Activated effector memory CD4-positive, alpha-beta T cell treated with Interleukin-2 at 50 U/mL for 16 hours (primary cell): ENCODE data around the gene MYO7B.

Experiments
- DNase-seq: peaks from one replicate; pipeline ENCODE4 v3.0.0-alpha.2; 2020

MYO7B gene

DNA sequence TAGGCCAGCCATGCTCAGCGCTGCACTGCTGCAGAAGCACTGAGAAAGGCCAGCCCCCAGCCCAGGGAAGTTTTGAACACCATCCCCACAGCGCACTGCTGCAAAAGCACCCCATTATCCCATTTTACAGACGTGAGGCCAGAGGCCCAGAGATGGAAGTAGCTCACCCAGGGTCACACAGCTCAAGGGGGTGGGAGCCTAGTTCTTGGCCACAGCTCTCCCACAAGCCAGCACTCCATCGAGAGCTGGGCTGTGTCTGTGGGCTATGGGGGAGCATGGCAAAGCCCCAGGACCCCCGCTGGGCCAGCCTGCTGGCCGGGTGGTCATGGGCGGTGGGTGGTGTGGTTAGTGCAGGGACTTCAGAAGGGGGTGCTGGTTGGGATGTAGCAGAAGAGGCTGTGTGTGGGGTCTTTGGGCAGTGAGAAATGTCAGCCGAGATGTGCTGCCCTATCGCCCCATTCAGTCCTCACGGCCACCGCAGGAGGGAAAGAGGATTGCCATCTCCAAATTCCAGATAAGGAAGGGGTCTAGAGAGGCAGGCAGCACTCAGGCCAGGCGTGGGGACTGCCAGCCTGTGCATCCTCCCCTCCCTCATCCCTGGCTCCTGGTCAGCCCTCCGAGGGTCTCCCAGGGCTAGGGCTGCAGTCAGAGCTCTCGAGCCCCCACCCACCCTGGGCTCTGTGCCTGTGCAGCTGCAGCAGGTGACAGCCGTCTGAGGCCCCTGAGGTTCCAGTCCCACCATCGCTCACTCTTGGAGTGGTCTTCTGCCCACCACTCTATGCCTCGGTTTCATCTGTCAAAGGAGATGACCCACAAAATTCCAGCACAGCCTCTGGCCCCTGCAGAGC is 93.5 kb downstream of the MYO7B start:
- DNase-seq, result no peak

GRCh38 chr2:127629637-127630036 is 94.2 kb downstream of the MYO7B start:
- DNase-seq, result no peak

DNA sequence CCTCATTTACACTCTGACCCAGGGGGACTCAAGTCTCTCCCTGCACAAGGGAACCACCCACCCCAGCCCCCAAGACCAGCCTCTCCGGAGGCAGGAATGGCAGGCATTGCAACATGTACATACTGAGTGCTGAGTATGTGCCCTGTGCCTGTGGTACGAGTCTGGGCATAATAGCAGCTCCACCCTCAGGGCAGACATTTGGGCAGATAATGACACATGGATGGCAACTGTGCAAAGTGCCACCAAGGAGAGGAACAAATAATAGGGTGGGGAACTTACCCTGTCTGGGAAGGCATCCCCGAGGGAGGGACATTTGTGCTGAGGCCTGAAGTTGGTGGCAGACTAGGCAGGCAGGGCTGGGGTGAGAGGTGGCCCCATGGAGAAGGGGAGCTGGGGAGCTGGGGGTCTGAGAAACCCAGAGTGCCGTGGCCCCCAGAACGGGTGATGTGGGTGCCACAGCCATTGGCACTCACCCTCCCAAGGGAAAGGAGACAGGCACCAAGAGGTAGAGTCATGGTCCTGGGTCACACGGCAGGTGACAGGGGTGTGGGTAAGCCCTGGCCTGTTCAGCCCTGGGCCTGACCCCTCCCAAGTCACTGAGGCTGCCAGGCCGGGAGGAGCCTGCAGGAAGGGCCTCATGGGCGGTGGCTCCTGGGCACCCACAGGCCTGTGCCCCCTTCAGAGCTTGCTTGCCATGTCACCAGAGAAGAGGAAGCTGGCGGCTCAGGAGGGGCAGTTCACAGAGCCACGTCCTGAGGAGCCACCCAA is 94.8 kb downstream of the MYO7B start:
- DNase-seq, result no peak

GRCh38 chr2:127630864-127631540 is 95.5 kb downstream of the MYO7B start:
- no peak for DNase-seq

DNA sequence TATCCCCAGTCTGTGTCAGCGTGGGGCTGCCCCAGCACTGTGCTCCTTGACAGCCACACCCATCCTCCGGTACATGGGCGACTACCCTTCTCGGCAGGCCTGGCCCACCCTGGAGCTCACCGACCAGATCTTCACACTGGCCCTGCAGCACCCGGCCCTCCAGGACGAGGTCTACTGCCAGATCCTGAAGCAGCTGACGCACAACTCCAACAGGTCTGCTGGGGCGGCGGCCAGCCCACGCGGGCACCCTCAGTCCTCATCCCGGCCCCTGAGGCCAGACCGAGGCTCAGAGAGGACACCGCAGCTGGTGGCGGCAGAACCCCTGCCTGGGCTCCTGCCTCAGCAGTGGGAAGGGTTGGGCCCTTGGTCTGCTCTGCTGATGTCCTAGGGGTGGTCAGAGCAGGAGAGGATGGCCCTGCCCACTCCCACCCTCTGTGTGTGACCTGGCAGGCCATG is 96.1 kb downstream of the MYO7B start:
- no peak for DNase-seq

DNA sequence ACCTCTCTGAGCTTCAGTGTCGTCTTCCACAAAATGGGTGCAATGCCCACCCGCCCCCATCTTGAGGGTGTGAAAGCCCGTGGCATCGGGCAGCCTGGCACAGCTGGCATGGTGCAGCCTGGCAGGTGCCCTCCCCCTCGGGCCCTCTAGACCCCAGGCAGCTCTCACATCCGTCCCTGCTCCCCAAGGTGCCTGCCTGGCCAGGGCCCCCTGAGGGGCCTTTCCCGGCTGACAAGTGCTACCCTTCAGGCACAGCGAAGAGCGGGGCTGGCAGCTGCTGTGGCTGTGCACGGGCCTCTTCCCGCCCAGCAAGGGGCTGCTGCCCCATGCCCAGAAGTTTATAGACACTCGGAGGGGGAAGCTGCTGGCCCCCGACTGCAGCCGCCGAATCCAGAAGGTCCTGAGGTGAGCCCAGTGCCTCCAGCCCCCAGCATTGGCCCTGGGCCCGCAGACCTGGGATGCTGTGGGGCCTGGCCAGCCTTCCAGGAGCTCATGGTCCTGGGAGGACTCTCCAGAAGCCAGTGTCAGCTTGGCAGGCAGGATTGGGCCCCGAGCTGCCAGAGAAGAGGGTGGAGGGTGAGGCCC is 96.6 kb downstream of the MYO7B start:
- DNase-seq, result no peak

DNA sequence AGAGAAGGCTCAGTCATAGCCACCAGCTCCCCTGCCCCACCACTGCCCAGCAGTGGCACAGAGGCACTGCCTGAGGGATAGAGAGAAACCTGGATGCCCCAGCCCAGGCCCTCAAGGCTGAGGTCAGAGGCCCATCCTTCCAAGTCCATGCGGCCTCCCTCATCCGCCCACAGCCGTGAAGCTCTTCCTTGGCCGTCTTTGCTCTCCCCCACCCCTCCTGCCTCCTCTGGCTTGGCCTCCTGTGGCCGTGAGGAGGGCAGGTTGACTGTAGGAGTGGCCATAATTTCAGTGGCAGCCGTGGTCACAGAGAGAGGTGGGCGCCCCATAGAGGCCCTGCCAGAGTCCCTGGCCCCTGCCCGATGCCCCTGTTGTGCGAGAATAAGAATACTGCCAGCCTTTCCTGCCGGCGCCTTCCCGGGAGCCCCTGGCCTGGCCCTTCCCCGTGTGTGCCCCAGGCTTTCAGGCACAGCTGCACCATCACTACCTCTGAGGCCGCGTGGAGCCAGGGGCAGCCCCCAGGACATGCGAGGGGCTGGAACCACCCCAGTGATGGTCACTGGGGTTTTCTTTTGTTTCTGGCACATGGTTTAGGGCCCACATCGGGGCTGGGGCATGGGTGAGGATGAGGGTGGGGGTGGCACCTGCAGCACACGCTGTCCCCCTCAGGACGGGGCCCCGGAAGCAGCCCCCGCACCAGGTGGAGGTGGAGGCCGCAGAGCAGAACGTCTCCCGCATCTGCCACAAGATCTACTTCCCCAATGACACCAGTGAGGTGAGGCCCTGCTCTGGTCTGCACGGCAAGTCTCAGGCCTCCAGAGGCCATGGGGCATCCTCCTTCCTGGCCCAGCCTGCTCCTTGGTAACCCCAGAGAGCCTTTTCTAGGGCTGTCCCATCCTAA is 97.4 kb downstream of the MYO7B start:
- DNase-seq, result no peak

DNA sequence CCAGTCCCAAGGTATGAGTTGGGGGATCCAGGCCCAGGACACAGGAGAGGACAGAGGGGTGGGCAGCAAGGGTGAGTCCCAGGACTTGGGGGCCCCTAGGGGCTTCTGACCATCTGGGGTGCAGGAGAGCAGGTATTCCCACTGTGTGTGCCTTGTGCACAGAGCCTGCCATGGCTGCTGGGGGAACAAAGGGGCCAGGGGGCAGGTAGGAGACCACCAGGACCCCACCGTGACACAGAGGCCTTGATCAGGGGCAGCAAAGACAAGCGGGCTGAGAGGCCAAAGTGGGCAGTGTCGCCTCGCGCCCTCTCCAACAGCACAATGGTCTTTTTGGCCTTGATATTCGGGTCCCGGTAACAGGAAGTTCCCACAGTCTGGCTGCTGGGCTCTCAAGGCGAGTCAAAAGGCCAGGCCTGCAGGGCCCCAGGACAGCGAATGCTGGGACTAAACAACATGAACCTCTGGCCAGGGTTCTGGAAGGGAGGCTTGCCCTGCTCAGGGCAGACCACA is 98.1 kb downstream of the MYO7B start:
- DNase-seq, result no peak

GRCh38 chr2:127634066-127634617 is 98.7 kb downstream of the MYO7B start:
- DNase-seq, result no peak

GRCh38 chr2:127634626-127635379 is 99.3 kb downstream of the MYO7B start:
- DNase-seq, result no peak

DNA sequence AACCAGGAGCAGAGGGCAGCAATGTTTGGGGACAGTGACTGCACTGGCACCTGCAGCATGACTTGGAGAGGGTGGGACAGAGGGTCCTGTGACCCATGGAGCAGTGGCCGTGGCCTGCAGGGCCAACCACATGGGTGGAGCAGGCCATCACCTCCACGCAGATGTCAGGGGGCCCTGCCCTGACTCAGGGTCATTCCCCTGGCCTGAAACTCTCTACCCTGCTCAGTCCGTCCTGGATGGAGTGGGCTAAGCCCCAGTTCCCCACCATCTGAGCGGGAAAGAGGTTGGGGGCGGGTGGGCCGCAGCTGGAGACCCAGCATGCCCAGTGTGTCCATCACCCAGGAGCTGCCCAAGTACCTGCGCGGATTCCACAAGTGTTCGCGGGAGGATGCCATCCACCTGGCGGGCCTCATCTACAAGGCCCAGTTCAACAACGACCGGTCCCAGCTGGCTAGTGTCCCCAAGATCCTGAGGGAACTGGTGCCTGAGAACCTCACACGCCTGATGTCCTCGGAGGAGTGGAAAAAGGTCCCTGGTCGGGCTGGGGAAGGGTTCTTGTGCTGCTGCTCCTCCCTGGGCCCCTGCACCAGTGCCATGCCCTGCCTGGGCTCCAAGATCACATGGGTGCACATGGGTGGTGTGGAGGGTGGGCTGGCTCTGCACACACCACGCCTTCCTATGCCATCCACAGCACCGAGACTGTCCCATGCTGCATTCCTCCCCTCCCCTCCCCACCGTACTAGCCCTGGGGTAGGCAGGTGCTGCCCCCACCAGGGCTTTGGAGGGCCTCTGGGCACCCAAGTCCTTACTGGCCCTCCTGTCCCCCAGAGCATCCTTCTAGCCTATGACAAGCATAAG is 100.1 kb downstream of the MYO7B start:
- no peak for DNase-seq

- DNase-seq, result no peak
Measured at GRCh38 chr2:127636248-127637235, 101.1 kb downstream of the MYO7B start.

- no peak for DNase-seq
Measured at GRCh38 chr2:127637236-127637630, 101.8 kb downstream of the MYO7B start.

DNA sequence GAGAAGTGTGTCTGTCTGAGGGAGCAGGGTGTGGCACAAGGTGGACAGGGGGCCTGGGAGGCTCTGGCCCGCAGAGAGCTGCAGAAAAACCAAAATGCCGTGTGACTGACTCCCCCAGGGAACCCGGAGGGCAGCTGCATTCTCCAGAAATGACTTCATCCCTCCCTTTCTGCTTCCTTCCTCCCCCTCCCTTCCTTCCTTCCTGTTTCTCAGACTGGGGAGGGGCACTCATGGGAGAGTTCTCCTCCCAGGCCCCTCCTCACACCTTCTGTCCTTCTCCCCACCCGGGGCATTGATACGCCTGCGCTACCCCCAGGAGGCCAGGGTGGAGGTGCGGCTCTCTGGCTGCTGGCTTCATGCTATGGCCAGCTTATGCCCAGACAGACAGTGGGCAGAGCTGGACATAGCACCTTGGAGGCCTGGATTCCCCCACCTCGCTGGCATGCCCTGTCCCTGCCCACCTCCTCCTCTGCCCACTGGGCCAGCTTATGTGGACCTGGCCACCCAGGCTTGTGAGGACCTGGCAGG is 102.3 kb downstream of the MYO7B start:
- no peak for DNase-seq

DNA sequence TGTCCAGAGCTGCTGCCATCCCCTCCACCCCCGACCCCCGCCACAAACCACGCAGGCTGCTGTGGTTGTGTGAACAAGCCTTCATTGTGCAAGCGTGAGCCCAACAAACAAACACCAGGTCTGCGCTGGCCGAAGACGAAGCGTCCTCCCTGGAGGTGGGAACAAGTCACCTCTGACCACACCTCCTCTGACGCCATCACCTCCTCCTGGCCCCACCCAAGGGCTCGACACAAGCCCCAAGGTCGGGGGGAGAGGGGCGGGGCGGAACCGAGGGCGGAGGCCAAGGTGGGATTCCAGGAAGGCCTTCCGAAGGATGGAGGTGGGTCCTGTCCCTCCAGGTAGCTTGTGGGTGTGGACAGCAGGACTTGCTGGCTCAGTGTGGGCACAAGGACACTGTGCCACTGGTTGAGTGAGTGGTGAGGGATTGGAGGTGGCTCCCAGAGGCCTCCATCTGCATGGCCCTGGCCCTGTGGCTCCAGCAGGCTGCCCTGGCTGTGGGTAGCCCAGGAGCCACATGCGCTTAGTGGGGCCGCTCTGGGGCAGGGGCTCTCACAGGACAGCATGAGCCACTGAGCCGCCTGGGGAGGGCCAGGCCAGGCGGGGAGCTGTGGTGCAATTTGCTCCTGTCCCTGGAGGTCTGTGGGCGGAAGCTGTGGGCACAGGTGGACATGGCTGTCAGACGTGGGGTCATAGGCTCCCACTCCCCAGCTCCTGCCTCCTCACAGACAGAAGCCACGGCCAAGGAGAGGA is 103.1 kb downstream of the MYO7B start:
- no peak for DNase-seq

DNA sequence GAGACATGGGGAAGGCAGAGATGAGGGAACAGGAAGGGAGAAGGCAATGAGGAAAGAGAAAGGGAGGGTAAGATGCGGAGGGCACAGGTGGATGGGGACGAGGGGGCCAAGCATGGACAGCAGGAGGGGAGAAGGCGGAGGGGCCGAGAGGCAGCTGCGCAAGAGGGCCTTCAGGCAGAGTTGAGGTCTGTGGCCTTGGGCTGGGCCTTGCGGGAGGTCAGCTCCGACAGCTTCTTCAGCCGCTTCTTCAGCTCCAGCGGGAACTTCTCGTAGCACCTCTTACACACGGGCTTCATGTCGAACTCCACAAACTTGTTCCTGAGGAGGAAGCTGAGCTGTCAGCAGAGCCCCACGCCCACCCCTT is 103.6 kb downstream of the MYO7B start:
- no peak for DNase-seq
